Progenitor cell of endocrine pancreas (in vitro differentiated cells): Measurements from ENCODE around the gene GRID2. TPM values are rescaled to one million over a fixed set of nuclear protein-coding genes. Genes with fewer than 3 reads are reported as not detected.

Source experiments
- DNase-seq: peaks from one replicate; pipeline ENCODE4 v3.0.0; 2021; ENCODE audit warnings: low spot score; ENCODE audit not compliant: unreplicated experiment
- H3K27ac Mint-ChIP-seq: 2 replicates; pipeline ENCODE4 v1.8.0; 2021; ENCODE audit warnings: mild to moderate bottlenecking, moderate library complexity, mixed read lengths
- H3K27me3 Mint-ChIP-seq: 2 replicates; pipeline ENCODE4 v1.8.0; 2021; ENCODE audit warnings: mixed read lengths
- H3K36me3 Mint-ChIP-seq: 2 replicates; pipeline ENCODE4 v1.8.0; 2022; ENCODE audit warnings: mixed read lengths; ENCODE audit not compliant: insufficient read depth
- H3K4me1 Mint-ChIP-seq: 2 replicates; pipeline ENCODE4 v1.8.0; 2021; ENCODE audit warnings: low read depth, mixed read lengths
- H3K4me3 Mint-ChIP-seq: 2 replicates; pipeline ENCODE4 v1.8.0; 2021; ENCODE audit warnings: low read depth, mild to moderate bottlenecking, moderate library complexity, mixed read lengths
- H3K9me3 Mint-ChIP-seq: 2 replicates; pipeline ENCODE4 v1.8.0; 2021; ENCODE audit warnings: low read depth, mixed read lengths
- total RNA-seq: library from RNA; stranded (reverse); gene quantifications from 2 replicates; pipeline ENCODE4 v1.2.1, GENCODE V29; 2021
- TF ChIP-seq, protein P1 (sequence below): fragments of 200-600 bp; sonication (generic); IDR thresholded peaks from one replicate; pipeline ENCODE4 v1.5.0; 2021; ENCODE audit warnings: antibody characterized with exemption, mild to moderate bottlenecking; ENCODE audit not compliant: unreplicated experiment

GRID2 gene
- total RNA-seq, 1 donor from 2014 or later = 0.69 TPM

- Mint-ChIP-seq H3K9me3 (no peaks in the 10 kb centered on the region), H3K4me3 (no peak overlapping the region)
These were observed 1473.3 kb downstream of the GRID2 start for GRCh38 chr4:93777081-93777460.

GRCh38 chr4:93779228-93779627 lies 1475.5 kb downstream of the GRID2 start:
- Mint-ChIP-seq H3K36me3 (no peaks in the 10 kb centered on the region), H3K4me1 (no peaks in the 10 kb centered on the region), H3K9me3 (no peaks in the 10 kb centered on the region), H3K4me3 (no peak overlapping the region), H3K27me3 (no peaks in the 10 kb centered on the region), H3K27ac (no peak overlapping the region)
- TF ChIP-seq, protein P1, sequence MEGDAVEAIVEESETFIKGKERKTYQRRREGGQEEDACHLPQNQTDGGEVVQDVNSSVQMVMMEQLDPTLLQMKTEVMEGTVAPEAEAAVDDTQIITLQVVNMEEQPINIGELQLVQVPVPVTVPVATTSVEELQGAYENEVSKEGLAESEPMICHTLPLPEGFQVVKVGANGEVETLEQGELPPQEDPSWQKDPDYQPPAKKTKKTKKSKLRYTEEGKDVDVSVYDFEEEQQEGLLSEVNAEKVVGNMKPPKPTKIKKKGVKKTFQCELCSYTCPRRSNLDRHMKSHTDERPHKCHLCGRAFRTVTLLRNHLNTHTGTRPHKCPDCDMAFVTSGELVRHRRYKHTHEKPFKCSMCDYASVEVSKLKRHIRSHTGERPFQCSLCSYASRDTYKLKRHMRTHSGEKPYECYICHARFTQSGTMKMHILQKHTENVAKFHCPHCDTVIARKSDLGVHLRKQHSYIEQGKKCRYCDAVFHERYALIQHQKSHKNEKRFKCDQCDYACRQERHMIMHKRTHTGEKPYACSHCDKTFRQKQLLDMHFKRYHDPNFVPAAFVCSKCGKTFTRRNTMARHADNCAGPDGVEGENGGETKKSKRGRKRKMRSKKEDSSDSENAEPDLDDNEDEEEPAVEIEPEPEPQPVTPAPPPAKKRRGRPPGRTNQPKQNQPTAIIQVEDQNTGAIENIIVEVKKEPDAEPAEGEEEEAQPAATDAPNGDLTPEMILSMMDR = no peak
- no peak for DNase-seq

More at GRCh38 chr4:93777081-93777460, 1473.3 kb downstream of the GRID2 start:
- no peaks in the 10 kb centered on the region for H3K4me1 Mint-ChIP-seq
- DNase-seq = no peak
- H3K27ac Mint-ChIP-seq = no peak overlapping the region
- no peaks in the 10 kb centered on the region for H3K27me3 Mint-ChIP-seq
- H3K36me3 Mint-ChIP-seq = no peaks in the 10 kb centered on the region
- TF ChIP-seq, protein P1 = no peak

- DNase-seq = no peak
- H3K4me1 Mint-ChIP-seq = no peaks in the 10 kb centered on the region
- H3K27ac Mint-ChIP-seq = no peak overlapping the region
- H3K27me3 Mint-ChIP-seq = no peaks in the 10 kb centered on the region
- TF ChIP-seq, protein P1 = no peak
- no peak overlapping the region for H3K4me3 Mint-ChIP-seq
- no peaks in the 10 kb centered on the region for H3K9me3 Mint-ChIP-seq
- no peaks in the 10 kb centered on the region for H3K36me3 Mint-ChIP-seq
These were observed 1476.3 kb downstream of the GRID2 start for GRCh38 chr4:93780080-93780479.

GRCh38 chr4:93781198-93781597 lies 1477.4 kb downstream of the GRID2 start:
- no peaks in the 10 kb centered on the region for H3K27me3 Mint-ChIP-seq
- no peak overlapping the region for H3K27ac Mint-ChIP-seq
- TF ChIP-seq, protein P1 = no peak

DNA sequence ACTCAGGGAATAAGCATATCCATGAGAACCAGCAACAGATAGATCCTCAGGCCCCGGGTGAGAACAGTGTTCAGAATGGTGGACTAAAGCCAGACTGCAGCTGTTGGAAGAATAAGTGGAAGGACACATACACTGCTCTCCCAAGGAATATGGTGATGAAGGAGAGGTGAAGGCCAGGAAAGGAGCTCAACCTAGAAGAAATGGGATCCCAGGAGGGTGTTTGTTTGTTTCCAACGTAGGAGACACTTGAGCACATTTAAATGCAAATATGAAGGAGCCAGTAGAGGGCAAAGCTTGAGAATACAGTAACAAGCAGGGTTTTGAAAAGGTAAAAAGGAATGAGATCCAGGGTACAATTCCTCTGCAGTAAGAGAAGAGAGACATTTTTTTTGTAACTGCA lies 1482.4 kb downstream of the GRID2 start:
- no peak for DNase-seq
- TF ChIP-seq, protein P1 = no peak
- Mint-ChIP-seq H3K27me3 (no peaks in the 10 kb centered on the region), H3K4me1 (no peaks in the 10 kb centered on the region), H3K27ac (no peak overlapping the region), H3K4me3 (no peak overlapping the region), H3K36me3 (no peaks in the 10 kb centered on the region), H3K9me3 (no peaks in the 10 kb centered on the region)

More at GRCh38 chr4:93781198-93781597, 1477.4 kb downstream of the GRID2 start:
- H3K4me3 Mint-ChIP-seq = no peak overlapping the region
- H3K4me1 Mint-ChIP-seq = no peaks in the 10 kb centered on the region
- no peaks in the 10 kb centered on the region for H3K36me3 Mint-ChIP-seq
- H3K9me3 Mint-ChIP-seq = no peaks in the 10 kb centered on the region
- DNase-seq = no peak
